Muscle of leg (tissue), 11 donors: Measurements from ENCODE around the gene LPIN1. TPM values are rescaled to one million over a fixed set of nuclear protein-coding genes. Genes with fewer than 3 reads are reported as not detected.
"Not testable (repeated sequence)": the region's sequence is repeated elsewhere in the genome, so short reads cannot be mapped to it uniquely, and the experiment has no call there.

Experiments
- DNase-seq: peaks from one replicate; pipeline ENCODE4 v3.0.0; 2013
- H3K27ac ChIP-seq: one replicate; pipeline ENCODE4 v1.5.1; 2013; ENCODE audit warnings: mild to moderate bottlenecking, low read length, control low read depth
- H3K27me3 ChIP-seq: one replicate; pipeline ENCODE4 v1.6.1; 2013; ENCODE audit warnings: low read length; ENCODE audit not compliant: control insufficient read depth, insufficient read depth
- H3K36me3 ChIP-seq: one replicate; pipeline ENCODE4 v1.6.1; 2013; ENCODE audit warnings: low read length; ENCODE audit not compliant: control insufficient read depth, insufficient read depth
- H3K4me1 ChIP-seq: one replicate; pipeline ENCODE4 v1.6.1; 2013; ENCODE audit warnings: low read length; ENCODE audit not compliant: control insufficient read depth, insufficient read depth
- H3K4me3 ChIP-seq: one replicate; pipeline ENCODE4 v1.5.1; 2013; ENCODE audit warnings: low read length, control low read depth
- H3K9me3 ChIP-seq: replicated peaks from 2 replicates; pipeline ENCODE4 v1.6.1; 2013; ENCODE audit warnings: low read depth, low read length; ENCODE audit not compliant: control insufficient read depth
- WGBS: methylation state at CpG from one replicate; pipeline ENCODE4 v1.1.5; 2013; ENCODE audit warnings: missing lambda C conversion rate; ENCODE audit not compliant: insufficient coverage; 5-methylcytosine and 5-hydroxymethylcytosine counted together
- polyA plus RNA-seq, 8 donors: library from polyadenylated mRNA; unstranded; fragments of 120-200 nt; gene quantifications; one replicate each; pipeline versions ENCODE4 v1.2.1 to v1.2.3, GENCODE V29; 2013; ENCODE audit warnings: inconsistent platforms in 1 of 8, low replicate concordance in 1 of 8; ENCODE audit not compliant: insufficient read length in 8 of 8, insufficient read depth in 1 of 8
- total RNA-seq: library from RNA; stranded (reverse); fragments of 120-200 nt; gene quantifications from one replicate; pipeline ENCODE4 v1.2.4, GENCODE V29; 2013

The LPIN1 gene
- total and polyA plus RNA-seq, 9 donors: 12.9 to 20.2 (median 16.0) TPM

DNA sequence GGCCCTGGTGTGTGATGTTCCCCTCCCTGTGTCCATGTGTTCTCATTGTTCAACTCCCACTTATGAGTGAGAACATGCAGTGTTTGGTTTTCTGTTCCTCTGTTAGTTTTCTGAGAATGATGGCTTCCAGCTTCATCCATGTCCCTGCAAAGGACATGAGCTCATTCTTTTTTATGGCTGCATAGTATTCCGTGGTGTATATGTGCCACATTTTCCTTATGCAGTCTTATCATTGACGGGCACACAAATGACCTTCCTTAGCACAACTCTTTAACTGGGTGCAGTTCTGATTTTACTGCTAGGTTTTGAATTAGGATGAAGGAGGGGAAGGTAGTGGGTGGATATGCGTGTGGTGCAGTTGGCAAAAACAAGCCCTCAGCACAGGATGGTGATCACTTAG lies 70.5 kb downstream of the LPIN1 start:
- H3K36me3 ChIP-seq: peaks cover 30% of the 10 kb centered on the region
- WGBS: 80% methylated on average over 1 of the region's 3 CpGs
- not testable (repeated sequence) for DNase-seq, H3K27ac ChIP-seq, H3K27me3 ChIP-seq, H3K4me3 ChIP-seq, H3K9me3 ChIP-seq, H3K4me1 ChIP-seq

DNA sequence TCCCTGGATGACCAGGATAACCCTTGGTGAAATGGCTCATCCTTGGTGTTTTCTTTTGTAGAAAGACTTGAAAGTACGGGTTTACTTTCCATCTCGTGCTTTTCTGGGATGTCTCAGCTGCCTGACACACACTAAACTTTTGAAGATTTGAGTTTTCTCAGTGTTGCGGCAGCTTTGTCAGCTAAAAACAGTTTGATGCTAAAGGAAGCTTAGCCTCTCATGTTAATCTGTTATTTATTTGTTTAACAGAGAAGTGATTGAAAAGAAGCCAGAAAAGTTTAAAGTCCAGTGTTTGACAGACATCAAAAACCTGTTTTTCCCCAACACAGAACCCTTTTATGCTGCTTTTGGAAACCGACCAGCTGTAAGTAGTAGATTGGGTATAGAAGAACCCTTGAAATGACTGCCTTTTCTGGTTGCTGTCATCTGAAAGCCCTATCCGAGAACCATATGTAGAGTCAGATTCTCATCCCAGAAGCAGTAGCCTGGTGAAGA lies 72.8 kb downstream of the LPIN1 start:
- no peaks in the 10 kb centered on the region for H3K27me3 ChIP-seq
- H3K4me3 ChIP-seq: no peak overlapping the region
- H3K36me3 ChIP-seq: peaks cover 28% of the 10 kb centered on the region
- 90% methylated on average over 2 of the region's 5 CpGs for WGBS
- no peaks in the 10 kb centered on the region for H3K9me3 ChIP-seq
- H3K4me1 ChIP-seq: no peaks in the 10 kb centered on the region
- no peak overlapping the region for H3K27ac ChIP-seq
- no peak for DNase-seq

DNA sequence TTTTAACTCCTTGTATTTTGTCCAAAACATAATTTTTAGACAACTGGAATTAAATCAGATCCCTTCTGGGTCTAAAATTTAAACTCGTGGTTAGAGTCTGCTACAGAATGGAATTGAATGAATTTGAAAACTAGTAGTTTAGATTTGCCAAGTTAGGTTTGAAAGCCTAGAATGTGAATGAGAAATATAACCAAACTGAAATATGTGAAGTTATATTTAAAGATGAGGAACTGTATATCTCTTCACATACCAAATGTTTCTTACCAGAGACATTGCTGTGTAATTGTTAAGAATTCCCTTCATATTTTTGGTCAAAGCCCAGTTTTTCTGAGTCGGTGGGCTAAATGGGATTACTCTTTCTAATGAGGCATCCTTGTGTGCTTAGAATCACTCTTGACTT lies 74.2 kb downstream of the LPIN1 start:
- no CpG with 5 or more reads among the region's 2 CpGs for WGBS
- peaks cover 35% of the 10 kb centered on the region for H3K36me3 ChIP-seq

DNA sequence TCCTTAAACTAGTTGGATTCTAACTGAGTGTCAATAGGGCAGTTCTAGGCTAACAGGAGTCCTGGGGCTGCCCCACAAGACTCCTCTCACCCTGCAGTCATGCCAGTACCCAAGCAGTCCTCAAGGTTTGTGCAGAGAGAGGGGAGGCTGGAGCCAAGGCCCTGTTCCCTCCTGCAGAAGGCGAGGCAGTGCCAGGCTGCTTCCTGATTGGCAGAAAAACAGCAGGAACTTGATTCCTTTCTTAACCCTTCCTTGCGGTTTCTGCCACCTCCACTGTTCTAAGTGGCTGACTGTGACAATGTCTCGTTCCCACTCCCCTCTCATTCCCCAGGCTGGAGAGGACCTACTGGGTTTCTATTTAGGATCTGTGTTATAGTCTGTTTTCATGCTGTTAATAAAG lies 75.3 kb downstream of the LPIN1 start:
- Histone ChIP-seq H3K4me3 (no peak overlapping the region), H3K9me3 (no peaks in the 10 kb centered on the region), H3K36me3 (peaks cover 36% of the 10 kb centered on the region), H3K27me3 (no peaks in the 10 kb centered on the region), H3K4me1 (peaks cover 5% of the 10 kb centered on the region), H3K27ac (no peak overlapping the region)
- 83% methylated on average over 1 of the region's 3 CpGs for WGBS
- no peak for DNase-seq

More for the DNA sequence above, 74.2 kb downstream of the LPIN1 start:
- H3K4me3 ChIP-seq: no peak overlapping the region
- peaks cover 5% of the 10 kb centered on the region for H3K4me1 ChIP-seq
- DNase-seq: no peak
- H3K27me3 ChIP-seq: no peaks in the 10 kb centered on the region
- H3K9me3 ChIP-seq: no peaks in the 10 kb centered on the region
- no peak overlapping the region for H3K27ac ChIP-seq

DNA sequence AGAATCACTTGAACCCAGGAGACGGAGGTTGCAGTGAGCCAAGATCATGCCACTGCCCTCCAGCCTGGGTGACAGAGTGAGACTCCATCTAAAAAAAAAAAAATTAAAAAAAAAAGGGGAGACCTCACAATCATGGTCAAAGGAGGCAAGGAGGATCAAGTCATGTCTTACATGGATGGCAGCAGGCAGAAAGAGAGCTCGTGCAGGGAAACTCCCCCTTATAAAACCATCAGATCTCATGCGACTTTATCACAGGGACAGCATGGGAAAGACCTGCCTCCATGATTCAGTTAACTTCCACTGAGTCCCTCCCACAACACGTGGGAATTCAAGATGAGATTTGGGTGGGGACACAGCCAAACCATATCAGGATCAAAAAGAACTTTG lies 75.9 kb downstream of the LPIN1 start:
- peaks cover 34% of the 10 kb centered on the region for H3K36me3 ChIP-seq
- H3K4me1 ChIP-seq, H3K27ac ChIP-seq, H3K9me3 ChIP-seq, H3K27me3 ChIP-seq, DNase-seq, H3K4me3 ChIP-seq: not testable (repeated sequence)
- 100% methylated on average over 1 of the region's 4 CpGs for WGBS

DNA sequence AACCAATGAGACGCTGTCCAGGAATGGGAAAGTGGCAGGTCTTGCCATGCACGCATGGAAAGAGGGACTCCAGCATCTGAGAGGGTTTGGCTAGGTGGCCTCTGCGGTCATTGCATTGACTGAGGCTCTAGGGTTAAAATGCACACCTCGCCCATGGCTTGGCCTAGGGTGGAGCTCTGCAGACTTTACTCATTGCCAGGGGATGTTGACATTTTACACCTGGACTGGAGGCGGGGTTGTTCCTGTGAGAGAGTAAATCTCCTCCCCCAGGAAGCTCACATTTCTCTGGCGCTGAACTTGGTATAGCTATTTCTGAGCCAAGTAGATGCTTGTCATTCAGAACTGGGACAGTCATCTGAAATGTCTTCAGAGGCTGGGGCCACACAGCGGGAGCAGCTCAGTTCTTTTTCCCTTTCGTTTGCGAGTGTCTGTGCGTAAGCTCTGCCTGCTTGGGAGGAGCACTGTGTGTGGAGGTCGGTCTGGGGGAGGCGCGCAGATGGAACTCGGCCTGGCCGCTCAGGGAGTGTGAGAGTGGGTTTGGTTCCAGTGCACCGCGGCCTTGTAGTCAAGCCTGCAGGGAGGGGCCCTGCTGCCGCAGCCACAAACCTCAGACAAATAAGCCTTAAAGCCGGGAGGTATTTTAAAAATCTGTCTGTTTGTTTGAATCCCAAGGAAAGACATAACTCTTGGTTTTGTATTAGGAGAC lies 76.5 kb downstream of the LPIN1 start:
- Histone ChIP-seq H3K4me3 (no peak overlapping the region), H3K36me3 (peaks cover 34% of the 10 kb centered on the region), H3K9me3 (no peaks in the 10 kb centered on the region), H3K4me1 (peaks cover 5% of the 10 kb centered on the region), H3K27me3 (no peaks in the 10 kb centered on the region), H3K27ac (peak overlapping the region; percentile 25)
- WGBS: 70% methylated on average over 14 of the region's 19 CpGs
- peak; percentile 49 for DNase-seq

DNA sequence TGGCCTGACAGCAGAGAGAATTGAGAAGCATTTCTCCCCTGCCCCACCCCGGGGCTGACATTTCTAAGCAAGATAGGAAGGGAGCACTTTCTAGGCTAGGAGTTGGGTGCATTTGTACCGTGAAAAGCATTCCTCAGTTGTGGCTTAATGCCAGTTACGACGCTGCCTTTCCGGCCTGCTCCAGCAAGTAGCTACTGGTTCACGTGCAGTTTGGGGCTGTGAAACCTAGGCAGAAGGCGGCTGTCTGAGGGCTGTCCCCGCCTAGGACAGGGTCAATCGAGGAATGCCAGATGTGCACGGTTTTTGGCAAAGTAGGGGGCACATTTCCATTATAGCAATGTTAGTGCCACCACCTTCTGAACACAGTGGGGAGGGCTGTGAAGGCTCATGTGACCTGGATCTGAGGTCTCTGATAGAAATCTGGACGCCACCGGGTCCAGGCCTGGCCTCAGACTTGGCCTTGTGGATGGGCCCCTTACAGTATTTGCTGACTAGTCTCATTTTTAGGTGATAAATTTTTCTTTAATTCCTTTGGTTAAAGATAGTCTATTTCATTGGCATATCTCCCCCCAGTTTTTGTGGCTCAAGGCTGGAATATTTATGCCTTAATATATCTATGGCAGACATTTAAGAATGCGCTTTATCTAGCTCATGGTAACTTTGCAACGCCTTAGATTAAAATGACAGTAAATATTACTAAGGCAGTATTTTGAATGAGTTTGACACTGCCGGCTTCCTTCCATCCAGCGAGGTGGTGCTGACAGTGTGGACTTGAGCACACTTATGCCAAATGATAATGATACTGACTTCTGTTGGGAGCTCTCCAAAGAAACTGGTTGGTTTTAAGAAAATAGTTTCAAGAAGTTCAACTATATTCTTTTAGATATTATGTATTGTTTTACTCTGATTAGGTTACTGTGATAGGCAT lies 78.7 kb downstream of the LPIN1 start:
- no peak overlapping the region for H3K4me3 ChIP-seq
- H3K36me3 ChIP-seq: peaks cover 27% of the 10 kb centered on the region
- WGBS: 70% methylated on average over 11 of the region's 16 CpGs
- H3K4me1 ChIP-seq: peaks cover 19% of the 10 kb centered on the region
- H3K9me3 ChIP-seq: no peaks in the 10 kb centered on the region
- DNase-seq: no peak
- H3K27me3 ChIP-seq: no peaks in the 10 kb centered on the region
- H3K27ac ChIP-seq: no peak overlapping the region

DNA sequence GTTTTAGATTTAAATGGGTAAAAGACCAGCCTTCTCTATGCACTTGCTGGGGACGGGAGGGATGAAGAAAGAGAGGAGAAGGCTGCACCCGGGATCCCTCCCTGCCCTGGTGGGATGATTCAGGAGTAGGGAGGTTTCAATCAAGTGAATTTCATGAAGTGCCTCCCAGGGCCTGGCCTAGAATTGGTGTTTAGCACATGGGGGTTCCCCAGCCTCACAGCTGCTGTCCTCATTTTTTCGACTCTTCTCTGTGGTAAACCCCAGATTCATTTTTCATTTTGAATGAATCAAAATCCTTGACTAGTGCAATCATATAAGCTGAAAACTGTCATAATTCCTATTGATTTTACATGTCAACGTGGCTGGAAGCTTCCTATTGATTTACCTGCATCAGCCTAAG lies 81.1 kb downstream of the LPIN1 start:
- peaks cover 23% of the 10 kb centered on the region for H3K36me3 ChIP-seq
- DNase-seq: no peak
- WGBS: 80% methylated on average over 1 of the region's 4 CpGs
- no peaks in the 10 kb centered on the region for H3K9me3 ChIP-seq
- peaks cover 27% of the 10 kb centered on the region for H3K4me1 ChIP-seq
- no peak overlapping the region for H3K4me3 ChIP-seq
- H3K27ac ChIP-seq: no peak overlapping the region
- peaks cover 3% of the 10 kb centered on the region for H3K27me3 ChIP-seq

DNA sequence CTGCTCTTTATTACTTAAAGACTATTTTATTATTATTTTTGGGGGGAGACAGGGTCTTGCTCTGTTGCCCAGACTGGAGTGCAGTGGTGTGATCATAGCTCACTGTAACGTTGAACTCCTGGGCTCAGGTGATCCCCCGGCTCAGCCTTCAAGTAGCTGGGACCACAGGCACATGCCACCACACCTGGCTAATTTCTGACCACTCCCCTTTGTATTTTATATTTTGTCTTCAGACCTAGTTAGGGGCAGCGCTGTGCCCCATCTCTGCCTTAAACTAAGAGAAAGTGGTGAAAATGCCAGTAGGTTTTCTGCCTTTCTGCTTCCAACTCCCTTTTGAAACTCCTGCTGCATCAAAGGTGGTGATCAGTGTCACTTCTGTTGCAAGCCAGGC lies 82.5 kb downstream of the LPIN1 start:
- WGBS: 83% methylated on average over 1 of the region's 3 CpGs
- Histone ChIP-seq H3K27me3 (peaks cover 3% of the 10 kb centered on the region), H3K36me3 (peaks cover 20% of the 10 kb centered on the region), H3K9me3 (no peaks in the 10 kb centered on the region), H3K4me1 (peaks cover 27% of the 10 kb centered on the region), H3K4me3 (no peak overlapping the region), H3K27ac (no peak overlapping the region)
- DNase-seq: no peak

DNA sequence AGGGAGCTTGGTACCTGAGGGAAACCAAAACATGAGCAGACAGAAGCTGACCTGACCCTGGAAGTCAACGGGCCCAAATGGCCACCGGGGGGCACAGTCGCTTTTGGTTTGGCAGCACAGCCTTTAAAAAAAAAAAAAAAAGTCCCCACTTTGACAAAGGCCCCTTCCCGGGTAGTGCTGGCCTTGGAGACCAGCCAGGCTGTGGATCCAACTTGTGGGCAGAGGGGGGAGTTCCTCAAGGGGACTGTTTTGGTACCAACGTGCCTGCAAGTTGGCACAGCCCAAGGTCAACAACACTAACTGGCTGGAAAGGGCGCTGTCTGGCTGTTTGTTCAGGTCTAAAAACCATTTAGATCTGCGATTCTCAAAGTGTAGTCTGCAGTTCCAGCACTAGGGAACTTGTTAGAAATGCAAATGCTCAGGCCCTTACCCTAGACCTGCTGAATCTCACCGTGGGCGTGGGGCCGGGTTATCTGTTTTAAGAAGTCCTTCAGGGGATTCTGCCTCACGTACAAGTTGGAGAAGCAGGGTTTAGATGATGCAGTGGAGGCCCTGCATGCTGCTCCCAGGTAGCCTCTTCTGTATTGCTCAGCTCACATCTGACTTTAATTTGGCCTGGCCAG lies 83.0 kb downstream of the LPIN1 start:
- peaks cover 3% of the 10 kb centered on the region for H3K9me3 ChIP-seq
- H3K27ac ChIP-seq: peak overlapping the region; percentile 86
- no peak overlapping the region for H3K4me3 ChIP-seq
- WGBS: 20% methylated on average over 6 of the region's 11 CpGs
- H3K27me3 ChIP-seq: peaks cover 3% of the 10 kb centered on the region
- peaks cover 17% of the 10 kb centered on the region for H3K36me3 ChIP-seq
- DNase-seq: peak; percentile 76
- H3K4me1 ChIP-seq: peaks cover 27% of the 10 kb centered on the region
